HG03571 (cell line): Measurements from ENCODE around the gene SHC2.
"Not testable (repeated sequence)": the region's sequence is repeated elsewhere in the genome, so short reads cannot be mapped to it uniquely, and the experiment has no call there.

ENCODE experiments used
- ATAC-seq: cut with Tn5 transposase; IDR thresholded peaks from one replicate; pipeline ENCODE4 v1.9.1; 2021; ENCODE audit not compliant: unreplicated experiment

Gene SHC2

GRCh38 chr19:470701-471100 is 9.9 kb upstream of the SHC2 start:
- ATAC-seq, result no peak

GRCh38 chr19:469833-470232 is 9.0 kb upstream of the SHC2 start:
- no peak for ATAC-seq

DNA sequence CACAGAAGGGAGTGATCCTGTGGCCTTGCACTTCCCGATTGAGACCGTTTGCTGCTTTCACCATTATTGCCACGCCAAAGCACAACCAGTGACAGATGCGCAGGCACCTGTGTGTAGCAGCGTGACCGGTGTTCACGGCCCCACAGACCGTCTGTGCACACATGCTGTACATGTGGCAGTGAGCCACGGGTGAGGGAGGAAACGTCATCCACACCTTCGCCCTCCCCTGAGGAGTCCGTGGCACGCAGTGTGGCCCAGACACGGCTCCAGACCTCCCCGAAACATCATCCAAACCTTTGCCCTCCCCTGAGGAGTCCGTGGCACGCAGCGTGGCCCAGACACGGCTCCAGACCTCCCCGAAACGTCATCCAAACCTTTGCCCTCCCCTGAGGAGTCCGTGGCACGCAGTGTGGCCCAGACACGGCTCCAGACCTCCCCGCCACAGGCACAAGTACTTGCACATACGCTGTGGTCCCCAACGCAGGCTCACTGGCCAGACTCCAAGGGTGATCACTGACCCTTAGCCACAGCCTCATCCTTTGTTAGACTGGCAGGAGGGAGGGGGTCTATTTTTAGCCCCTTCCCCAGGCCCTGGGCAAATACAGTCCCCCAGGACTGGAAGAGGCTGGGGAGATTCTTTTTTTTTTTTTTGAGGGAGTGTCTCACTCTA is 7.9 kb upstream of the SHC2 start:
- no peak for ATAC-seq

DNA sequence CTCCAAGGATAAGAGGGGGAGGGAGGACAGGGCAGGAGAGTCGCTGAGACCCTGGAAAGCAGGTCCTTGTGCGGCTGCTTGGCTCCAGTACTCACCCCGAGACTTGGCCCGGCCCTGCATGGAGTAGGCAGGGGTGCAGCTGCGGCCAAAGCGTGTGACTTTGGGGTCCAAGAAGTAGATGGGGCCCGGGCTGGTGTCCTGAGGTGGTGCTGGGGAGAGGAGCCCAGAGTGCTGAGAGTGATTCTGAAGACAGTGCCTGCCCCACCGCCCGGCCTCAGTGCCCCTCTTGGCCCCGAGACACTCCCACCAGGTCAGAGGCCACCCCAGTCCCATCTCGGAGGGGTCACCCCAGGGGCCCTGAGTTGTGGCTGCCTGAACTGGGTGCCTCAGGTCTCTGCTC is 6.7 kb upstream of the SHC2 start:
- no peak for ATAC-seq

GRCh38 chr19:465056-465816 is 4.4 kb upstream of the SHC2 start:
- no peak for ATAC-seq

GRCh38 chr19:464208-464545 is 3.3 kb upstream of the SHC2 start:
- ATAC-seq, result no peak

- no peak for ATAC-seq
Observed at GRCh38 chr19:463483-464207, 2.8 kb upstream of the SHC2 start.

DNA sequence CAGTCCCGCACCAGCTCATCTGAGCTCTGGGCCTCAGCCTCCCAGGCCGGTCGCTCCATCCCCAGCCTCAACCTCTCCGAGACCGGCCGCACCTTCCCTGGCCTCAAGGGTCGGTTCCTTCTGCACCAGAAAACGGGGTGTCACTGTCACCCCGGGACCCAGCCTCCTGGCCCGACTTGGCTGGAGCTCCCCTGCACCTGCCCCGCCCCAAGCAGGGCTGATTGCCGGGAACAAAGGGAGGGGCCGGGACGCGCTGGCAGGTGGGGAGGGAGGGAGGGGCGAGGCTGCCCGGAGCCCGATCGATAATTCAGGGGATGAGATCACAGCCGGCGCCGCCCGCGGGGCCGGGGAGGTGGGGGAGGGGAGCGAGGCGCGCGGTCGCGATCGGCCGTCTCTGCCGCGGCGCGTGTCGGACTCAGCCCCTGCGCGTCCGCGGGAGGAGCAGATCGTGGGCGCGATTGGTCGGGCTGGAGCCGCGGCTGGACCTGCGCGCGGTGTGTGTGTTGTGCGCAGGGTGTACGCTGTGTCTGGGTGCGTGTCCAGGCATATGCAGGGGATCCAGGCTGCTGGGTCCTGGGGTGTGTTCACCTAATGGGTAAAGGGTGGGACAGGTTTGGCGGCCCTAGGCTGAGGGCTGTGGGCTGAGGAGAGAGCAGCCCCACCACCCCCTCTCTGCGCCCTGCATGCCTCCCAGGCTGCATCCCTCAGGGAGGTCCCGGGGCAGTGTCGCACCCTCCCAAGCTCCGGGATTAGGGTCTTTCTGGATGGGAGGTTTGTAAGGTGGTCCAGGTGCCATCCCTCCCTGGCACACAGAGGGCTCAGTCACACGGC is 1.1 kb upstream of the SHC2 start:
- no peak for ATAC-seq

DNA sequence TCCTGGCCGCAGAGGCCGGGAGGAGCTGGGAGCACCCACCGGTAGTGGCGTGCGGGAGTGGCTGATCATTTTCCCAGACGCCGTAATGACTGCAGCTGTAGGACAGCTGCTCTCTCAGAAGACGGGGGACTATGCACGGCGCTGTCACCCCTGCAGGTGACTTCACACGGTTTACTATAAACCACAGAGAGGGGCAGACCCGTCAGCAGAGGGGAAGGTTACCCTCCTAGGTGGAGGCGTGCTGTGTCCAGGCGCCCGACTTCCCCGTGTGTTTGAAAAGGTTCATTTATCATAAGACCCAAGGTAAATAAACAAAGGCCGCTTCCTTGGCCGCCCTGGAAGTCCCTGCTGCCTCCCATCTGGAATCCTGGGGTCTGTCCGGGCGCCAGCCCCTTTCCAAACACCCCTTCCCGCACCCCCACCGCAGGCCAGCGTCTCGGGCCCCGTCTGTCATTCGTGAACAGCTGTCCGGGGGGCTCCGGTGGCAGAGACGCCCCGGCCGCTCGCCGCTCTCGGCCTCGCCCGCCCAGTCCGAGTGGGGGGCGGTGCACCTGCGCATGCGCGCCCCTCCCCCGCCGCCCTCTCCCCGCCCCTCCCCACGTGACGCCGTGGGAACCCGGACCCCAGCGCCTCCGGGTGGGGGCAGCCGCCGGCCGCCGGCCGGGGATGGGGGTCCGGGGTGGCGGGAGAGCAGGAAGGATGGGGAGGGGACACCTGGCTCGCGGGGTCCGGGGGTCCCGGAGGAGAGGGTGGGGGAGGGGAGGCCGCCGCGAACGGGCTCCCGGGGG is 915 bp downstream of the SHC2 start:
- no peak for ATAC-seq

- no peak for ATAC-seq
Observed at GRCh38 chr19:458091-459042, 2.5 kb downstream of the SHC2 start.

DNA sequence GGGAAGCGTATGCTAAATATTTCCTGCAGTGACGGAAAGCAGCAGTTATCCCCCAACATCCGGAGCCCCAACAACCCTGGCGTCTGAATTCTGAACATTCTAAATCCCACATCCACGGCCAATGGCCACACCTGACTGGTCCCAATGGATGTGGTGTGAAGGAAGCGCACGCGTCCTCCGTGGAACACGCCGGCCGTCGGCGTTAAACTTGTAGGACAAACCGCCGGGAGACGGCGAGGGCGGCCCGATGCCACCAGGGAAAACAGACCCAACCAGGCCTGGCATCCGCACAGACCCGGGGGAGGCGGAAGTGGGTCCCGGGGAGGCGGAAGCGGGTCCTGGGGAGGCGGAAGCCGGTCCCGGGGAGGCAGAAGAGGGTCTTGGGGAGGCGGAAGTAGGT is 3.2 kb downstream of the SHC2 start:
- ATAC-seq, result no peak

- no peak for ATAC-seq
Observed at GRCh38 chr19:456547-457110, 4.2 kb downstream of the SHC2 start.

DNA sequence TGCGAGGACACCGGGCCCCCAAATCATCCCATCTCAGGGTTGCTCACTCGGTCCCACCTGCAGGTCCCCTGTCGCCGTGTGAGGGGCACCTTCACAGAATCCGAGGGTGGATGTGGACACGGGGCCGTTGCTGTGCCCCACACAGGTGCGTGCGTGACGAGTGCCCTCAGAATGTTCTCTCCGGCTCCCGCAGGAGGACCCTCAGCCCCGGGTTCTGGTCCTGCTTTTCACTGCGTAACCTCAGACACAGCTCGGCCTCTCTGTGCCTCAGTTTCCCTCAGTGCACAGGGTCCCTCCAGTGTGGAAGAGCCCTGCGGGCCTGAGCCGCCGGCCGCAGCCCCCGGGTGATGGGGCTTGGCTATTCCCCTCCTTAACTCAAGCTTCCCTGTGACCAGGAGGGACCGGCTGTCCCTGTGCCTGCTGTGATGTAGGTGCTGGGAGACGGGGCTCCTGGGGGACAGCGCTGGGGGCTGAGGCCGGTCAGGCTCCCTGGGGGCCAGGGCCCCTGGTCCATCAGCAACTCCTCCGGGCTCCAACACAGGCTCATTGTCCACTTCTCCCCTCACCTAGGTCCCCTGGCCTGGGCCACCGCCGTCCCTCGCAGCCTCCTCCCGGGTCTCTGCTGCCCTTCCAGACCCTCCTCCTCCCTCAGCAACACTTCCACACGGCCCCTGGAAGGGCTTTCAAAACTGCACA is 4.8 kb downstream of the SHC2 start:
- no peak for ATAC-seq

GRCh38 chr19:455031-455705 is 5.7 kb downstream of the SHC2 start:
- no peak for ATAC-seq

GRCh38 chr19:453606-454005 is 7.2 kb downstream of the SHC2 start:
- ATAC-seq, result no peak

- ATAC-seq, result no peak
Observed at GRCh38 chr19:452829-453228, 8.0 kb downstream of the SHC2 start.

GRCh38 chr19:450912-451481 is 9.8 kb downstream of the SHC2 start:
- not testable (repeated sequence) for ATAC-seq

DNA sequence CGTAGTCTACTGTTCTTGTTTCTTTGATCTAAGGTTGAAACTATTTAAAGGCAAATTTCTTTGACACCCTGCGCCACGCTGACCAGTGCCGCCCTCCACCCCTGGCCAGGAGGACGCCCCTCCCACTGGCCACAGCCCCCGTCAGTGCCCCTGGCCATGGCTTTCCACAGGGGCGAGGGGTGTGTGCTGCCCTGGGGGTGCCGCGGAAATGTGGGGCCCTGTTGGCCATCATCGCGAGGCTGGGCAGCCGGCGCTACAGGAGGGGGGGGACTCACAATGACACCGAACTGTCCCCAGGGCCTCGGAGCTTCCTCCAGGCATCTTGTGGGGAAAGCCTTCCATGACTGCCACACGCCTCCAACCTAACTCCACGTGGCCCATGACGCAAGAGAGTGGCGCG is 10.9 kb downstream of the SHC2 start:
- no peak for ATAC-seq
